HepG2 (cell line): Measurements from ENCODE around the gene PLA2G4F. TPM values are rescaled to one million over a fixed set of nuclear protein-coding genes. Genes with fewer than 3 reads are reported as not detected.

Experiments
- ARID2 ChIP-seq: sonication (generic); formaldehyde crosslinking; IDR thresholded peaks from 2 replicates; pipeline ENCODE4 v1.8.1; 2022; ENCODE audit warnings: mild to moderate bottlenecking, missing genetic modification reagents, borderline replicate concordance
- ELF1 ChIP-seq: sonication (generic); formaldehyde crosslinking; IDR thresholded peaks from 2 replicates; pipeline ENCODE4 v1.4.0; 2020; ENCODE audit warnings: missing genetic modification reagents
- JARID2 ChIP-seq: sonication (generic); formaldehyde crosslinking; IDR thresholded peaks from 2 replicates; pipeline ENCODE4 v1.8.1; 2023; ENCODE audit warnings: missing genetic modification reagents, inconsistent platforms; ENCODE audit not compliant: insufficient replicate concordance
- KDM3A ChIP-seq: IDR thresholded peaks from 2 replicates; pipeline ENCODE4 v1.6.1; 2018; ENCODE audit warnings: low read depth, missing compliant biosample characterization
- KLF9 ChIP-seq: IDR thresholded peaks from 2 replicates; pipeline ENCODE4 v1.6.1; 2016; ENCODE audit warnings: low read depth
- KMT2B ChIP-seq: IDR thresholded peaks from 2 replicates; pipeline ENCODE4 v1.6.1; 2016; ENCODE audit warnings: missing genetic modification reagents, missing compliant biosample characterization
- MTF2 ChIP-seq: sonication (generic); formaldehyde crosslinking; IDR thresholded peaks from 2 replicates; pipeline ENCODE4 v1.5.0; 2020; ENCODE audit warnings: missing genetic modification reagents, borderline replicate concordance
- MYNN ChIP-seq: sonication (generic); formaldehyde crosslinking; IDR thresholded peaks from 2 replicates; pipeline ENCODE4 v1.4.0; 2020; ENCODE audit warnings: mild to moderate bottlenecking, low read depth, missing genetic modification reagents
- PRDM4 ChIP-seq: sonication (generic); formaldehyde crosslinking; IDR thresholded peaks from 2 replicates; pipeline ENCODE4 v1.9.0; 2021; ENCODE audit warnings: missing genetic modification reagents, borderline replicate concordance
- RFX5 ChIP-seq: IDR thresholded peaks from 2 replicates; pipeline ENCODE4 v1.6.1; 2011; ENCODE audit warnings: low read depth, low read length, improper control_type of control experiment
- RXRA ChIP-seq: sonication (generic); formaldehyde crosslinking; IDR thresholded peaks from 2 replicates; pipeline ENCODE4 v1.5.1; 2020; ENCODE audit warnings: missing genetic modification reagents
- SNAPC4 ChIP-seq: sonication (generic); formaldehyde crosslinking; IDR thresholded peaks from 2 replicates; pipeline ENCODE4 v1.4.0; 2020; ENCODE audit warnings: mild to moderate bottlenecking, missing genetic modification reagents
- TCF12 ChIP-seq, 2 experiments: fragments of 450-650 bp in 1 of 2; sonication (generic) in 1 of 2; formaldehyde crosslinking in 1 of 2; IDR thresholded peaks; 2 replicates each; pipeline versions ENCODE4 v1.6.1 to v1.8.0; 2017 to 2022; ENCODE audit warnings: antibody characterized with exemption in 1 of 2, mild to moderate bottlenecking in 1 of 2, missing genetic modification reagents in 1 of 2, moderate library complexity in 1 of 2
- ZBED4 ChIP-seq: sonication (generic); formaldehyde crosslinking; IDR thresholded peaks from 2 replicates; pipeline ENCODE4 v1.4.0; 2020; ENCODE audit warnings: missing genetic modification reagents, borderline replicate concordance
- ZNF136 ChIP-seq: sonication (generic); formaldehyde crosslinking; IDR thresholded peaks from 2 replicates; pipeline ENCODE4 v1.8.1; 2022; ENCODE audit warnings: low read depth, mild to moderate bottlenecking, moderate library complexity, missing genetic modification reagents
- ZNF260 ChIP-seq: sonication (generic); formaldehyde crosslinking; IDR thresholded peaks from 2 replicates; pipeline ENCODE4 v1.4.0; 2020; ENCODE audit warnings: missing genetic modification reagents, low read depth, mild to moderate bottlenecking, borderline replicate concordance
- ZNF3 ChIP-seq: IDR thresholded peaks from 2 replicates; pipeline ENCODE4 v1.7.0; 2017; ENCODE audit warnings: inconsistent platforms
- ZNF816 ChIP-seq: sonication (generic); formaldehyde crosslinking; IDR thresholded peaks from 2 replicates; pipeline ENCODE4 v1.8.0; 2022; ENCODE audit warnings: missing genetic modification reagents, mild to moderate bottlenecking, borderline replicate concordance
- ZNF891 ChIP-seq: sonication (generic); formaldehyde crosslinking; IDR thresholded peaks from 2 replicates; pipeline ENCODE4 v1.5.0; 2020; ENCODE audit warnings: mild to moderate bottlenecking, missing genetic modification reagents
- ZSCAN29 ChIP-seq: sonication (generic); formaldehyde crosslinking; conservative IDR thresholded peaks from 2 replicates; pipeline ENCODE4 v1.4.0; 2020; ENCODE audit warnings: mild to moderate bottlenecking, missing genetic modification reagents
- polyA plus RNA-seq, 8 experiments: library from polyadenylated mRNA; depleted of rRNA in 3 of 8; stranded (reverse) in 7 of 8; unstranded in 1 of 8; fragments of >200 nt; fragmentation: Illumina TruSeq in 4 of 8; extraction: Trizol in 4 of 8; gene quantifications; 2 replicates each; pipeline versions ENCODE4 v1.2.1 to v1.2.3, GENCODE V29; 2011 to 2016; ENCODE audit warnings: low read depth in 4 of 8, missing spikeins in 1 of 8, mixed read lengths in 1 of 8; ENCODE audit not compliant: insufficient read depth in 1 of 8
- total RNA-seq, 5 experiments: library from RNA; depleted of rRNA; stranded (reverse); fragments of >200 nt; fragmentation: Illumina TruSeq; extraction: Trizol; gene quantifications; 2 replicates each; pipeline ENCODE4 v1.2.3, GENCODE V29; 2016; ENCODE audit warnings: low read depth in 1 of 5

Gene PLA2G4F
- total and polyA plus RNA-seq, 2 of the 13 experiments (the other 11 are each of a cell fraction or from before 2014, with no cell fraction given), result 0.07 TPM; not detected in 1

GRCh38 chr15:42194513-42194912 is 38.1 kb upstream of the PLA2G4F start (continued):
- TF ChIP-seq ZBED4 (no peak), SNAPC4 (CRISPR knock-in tag) (0 out of 2 replicates have a peak, but pooled peaks have one; percentile 21), KLF9 (CRISPR knock-in tag) (no peak), RFX5 (no peak), ELF1 (CRISPR knock-in tag) (no peak), JARID2 (no peak), MYNN (CRISPR knock-in tag) (no peak), ZNF260 (CRISPR knock-in tag) (no peak), KDM3A (CRISPR knock-in tag) (no peak), MTF2 (no peak), TCF12 (IDR thresholded peaks at IDR 0.05) (no peak), TCF12 (CRISPR knock-in tag; IDR thresholded peaks at IDR 0.05) (no peak), KMT2B (CRISPR knock-in tag) (no peak), RXRA (CRISPR knock-in tag) (no peak; the same call in 1 of the 2 replicates), ARID2 (CRISPR knock-in tag) (no peak), ZNF3 (no peak), ZSCAN29 (no peak), ZNF891 (CRISPR knock-in tag) (no peak), ZNF816 (CRISPR knock-in tag) (no peak), ZNF136 (no peak), PRDM4 (no peak)
